Inflammatory macrophage (primary cell): ENCODE results near the gene ECM1.
A peak's percentile ranks its signal among the peaks of the same experiment; 100 is the strongest.

Experiments used
- DNase-seq, 2 donors: peaks; one replicate each; pipeline ENCODE4 v3.0.0-alpha.2; 2020 to 2022

Gene ECM1

DNA sequence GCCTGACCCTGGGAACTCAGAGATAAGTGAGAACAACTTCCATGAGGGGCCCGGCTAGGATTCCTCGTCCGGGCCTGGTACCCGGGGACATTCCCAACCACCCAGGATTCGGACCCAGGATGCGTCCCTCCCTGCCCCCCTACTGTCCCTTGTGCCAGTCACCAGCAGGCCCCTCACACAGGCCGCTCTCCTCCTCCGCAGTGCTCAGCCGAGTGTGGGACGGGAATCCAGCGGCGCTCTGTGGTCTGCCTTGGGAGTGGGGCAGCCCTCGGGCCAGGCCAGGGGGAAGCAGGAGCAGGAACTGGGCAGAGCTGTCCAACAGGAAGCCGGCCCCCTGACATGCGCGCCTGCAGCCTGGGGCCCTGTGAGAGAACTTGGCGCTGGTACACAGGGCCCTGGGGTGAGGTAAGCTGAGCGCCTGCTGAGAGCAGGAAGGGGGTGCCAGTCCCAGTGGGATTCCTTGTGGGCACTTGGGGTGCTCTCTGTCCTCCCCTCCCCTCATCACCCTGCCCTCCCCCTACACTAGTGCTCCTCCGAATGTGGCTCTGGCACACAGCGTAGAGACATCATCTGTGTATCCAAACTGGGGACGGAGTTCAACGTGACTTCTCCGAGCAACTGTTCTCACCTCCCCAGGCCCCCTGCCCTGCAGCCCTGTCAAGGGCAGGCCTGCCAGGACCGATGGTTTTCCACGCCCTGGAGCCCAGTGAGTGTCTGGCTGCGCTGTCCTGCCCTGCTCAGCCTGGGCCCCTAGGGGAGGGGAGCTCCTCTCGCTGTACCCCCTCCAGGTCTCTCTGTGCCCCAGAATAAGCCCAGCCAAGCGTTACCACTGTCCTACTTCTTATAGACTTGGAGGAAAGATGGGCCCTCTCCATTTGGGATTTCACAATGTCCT is 51.1 kb downstream of the ECM1 start:
- peak; percentile 65 to 79 for DNase-seq

GRCh38 chr1:150559656-150560010 is 51.7 kb downstream of the ECM1 start:
- no peak for DNase-seq

DNA sequence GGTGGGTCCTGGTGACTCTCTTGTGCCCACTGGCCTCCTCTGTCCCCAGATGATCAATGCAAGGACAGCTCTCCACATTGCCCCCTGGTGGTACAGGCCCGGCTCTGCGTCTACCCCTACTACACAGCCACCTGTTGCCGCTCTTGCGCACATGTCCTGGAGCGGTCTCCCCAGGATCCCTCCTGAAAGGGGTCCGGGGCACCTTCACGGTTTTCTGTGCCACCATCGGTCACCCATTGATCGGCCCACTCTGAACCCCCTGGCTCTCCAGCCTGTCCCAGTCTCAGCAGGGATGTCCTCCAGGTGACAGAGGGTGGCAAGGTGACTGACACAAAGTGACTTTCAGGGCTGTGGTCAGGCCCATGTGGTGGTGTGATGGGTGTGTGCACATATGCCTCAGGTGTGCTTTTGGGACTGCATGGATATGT is 52.1 kb downstream of the ECM1 start:
- peak; percentile 65 for DNase-seq

DNA sequence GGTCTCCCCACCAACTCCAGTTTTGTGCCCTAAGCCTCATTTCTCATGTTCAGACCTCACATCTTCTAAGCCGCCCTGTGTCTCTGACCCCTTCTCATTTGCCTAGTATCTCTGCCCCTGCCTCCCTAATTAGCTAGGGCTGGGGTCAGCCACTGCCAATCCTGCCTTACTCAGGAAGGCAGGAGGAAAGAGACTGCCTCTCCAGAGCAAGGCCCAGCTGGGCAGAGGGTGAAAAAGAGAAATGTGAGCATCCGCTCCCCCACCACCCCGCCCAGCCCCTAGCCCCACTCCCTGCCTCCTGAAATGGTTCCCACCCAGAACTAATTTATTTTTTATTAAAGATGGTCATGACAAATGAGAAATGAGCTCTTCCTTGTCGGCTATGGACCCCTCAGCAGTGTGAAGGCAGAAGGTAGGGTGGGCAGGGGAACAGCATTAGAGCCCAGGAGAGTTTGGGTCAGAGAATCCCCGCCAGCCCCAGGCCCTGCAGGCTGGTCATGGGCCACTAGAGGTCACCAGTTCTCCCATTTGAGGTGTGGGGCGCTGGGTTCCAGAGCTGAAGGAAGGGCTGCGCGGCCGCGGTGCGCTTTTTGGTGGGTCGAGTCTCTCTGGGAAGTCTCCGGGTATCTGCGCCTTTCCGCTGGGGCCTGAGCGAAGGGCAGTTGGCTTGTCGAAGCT is 52.8 kb downstream of the ECM1 start:
- DNase-seq: peak; percentile 78 to 81

DNA sequence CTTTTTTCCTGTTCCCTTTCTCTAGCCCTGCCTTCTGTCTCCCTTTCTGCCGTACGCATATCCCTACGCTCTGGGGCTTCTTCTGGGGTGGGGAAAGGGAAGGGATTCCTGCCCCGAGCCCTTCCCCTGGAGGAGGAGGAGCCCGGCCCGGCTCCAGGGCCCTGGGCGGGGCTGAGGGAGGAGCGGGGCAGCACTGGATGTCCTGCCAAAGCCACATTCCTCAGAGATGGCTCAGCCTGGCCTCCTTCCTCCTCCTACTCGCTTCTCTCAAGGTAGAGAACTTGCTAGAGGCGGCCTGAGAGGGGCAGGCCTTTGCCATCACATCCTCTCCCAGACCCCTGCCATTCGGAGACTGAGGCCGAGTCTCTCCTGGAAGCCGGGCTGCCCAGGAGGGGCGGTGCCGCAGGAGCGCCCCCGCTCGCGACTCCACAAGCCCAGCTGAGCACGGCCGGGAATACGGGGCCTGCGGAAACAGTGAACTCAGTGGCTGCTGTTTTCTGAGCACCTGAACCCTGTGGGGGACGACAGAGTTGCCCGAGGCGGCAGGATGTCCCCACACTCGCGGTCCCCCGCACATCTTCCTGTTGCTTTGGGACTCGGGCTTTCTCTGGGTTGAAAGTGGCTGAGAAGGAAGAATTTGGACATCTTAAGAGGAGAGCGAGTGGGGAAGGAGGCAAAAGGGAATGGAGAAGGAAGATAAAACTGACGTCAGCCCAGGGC is 53.5 kb downstream of the ECM1 start:
- DNase-seq: peak; percentile 86 to 88

DNA sequence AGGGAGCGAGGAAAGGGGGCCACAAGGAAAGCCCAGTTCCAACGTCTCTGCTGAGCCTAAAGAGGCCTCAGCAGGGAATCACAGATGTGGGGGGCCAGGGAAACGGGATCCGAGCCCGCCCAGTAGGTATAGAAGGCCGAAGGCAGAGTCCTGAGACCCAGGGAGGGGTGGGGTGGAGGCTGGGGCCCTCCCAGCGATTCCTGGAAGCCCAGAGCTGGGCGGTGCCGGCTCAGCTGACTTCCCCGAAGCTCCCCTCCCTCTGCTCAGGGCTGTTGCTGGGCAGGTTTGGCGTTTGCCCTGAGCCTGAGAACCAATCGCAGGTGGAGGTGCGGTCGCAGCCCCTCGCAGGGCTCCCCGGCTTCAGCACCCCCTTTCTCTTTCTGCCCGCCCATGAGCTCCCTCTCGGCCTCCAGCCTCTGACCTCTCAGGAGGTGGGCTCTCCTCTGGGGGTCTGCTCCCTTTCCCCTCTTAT is 54.1 kb downstream of the ECM1 start:
- DNase-seq: peak; percentile 73 to 81

- DNase-seq: no peak
Measured at GRCh38 chr1:150562446-150563339, 54.8 kb downstream of the ECM1 start.
